Ramos (cell line): Measurements from ENCODE around the gene SNCG.
"Not testable (repeated sequence)": the region's sequence is repeated elsewhere in the genome, so short reads cannot be mapped to it uniquely, and the experiment has no call there.

ENCODE experiments used
- in situ Hi-C: fragments of 300-500 bp; cut with MboI; formaldehyde crosslinking; loops from one replicate; pipeline ENCODE4 v1.14.3; 2022; ENCODE audit warnings: low sequenced_read_pairs; ENCODE audit not compliant: unreplicated experiment

SNCG gene

DNA sequence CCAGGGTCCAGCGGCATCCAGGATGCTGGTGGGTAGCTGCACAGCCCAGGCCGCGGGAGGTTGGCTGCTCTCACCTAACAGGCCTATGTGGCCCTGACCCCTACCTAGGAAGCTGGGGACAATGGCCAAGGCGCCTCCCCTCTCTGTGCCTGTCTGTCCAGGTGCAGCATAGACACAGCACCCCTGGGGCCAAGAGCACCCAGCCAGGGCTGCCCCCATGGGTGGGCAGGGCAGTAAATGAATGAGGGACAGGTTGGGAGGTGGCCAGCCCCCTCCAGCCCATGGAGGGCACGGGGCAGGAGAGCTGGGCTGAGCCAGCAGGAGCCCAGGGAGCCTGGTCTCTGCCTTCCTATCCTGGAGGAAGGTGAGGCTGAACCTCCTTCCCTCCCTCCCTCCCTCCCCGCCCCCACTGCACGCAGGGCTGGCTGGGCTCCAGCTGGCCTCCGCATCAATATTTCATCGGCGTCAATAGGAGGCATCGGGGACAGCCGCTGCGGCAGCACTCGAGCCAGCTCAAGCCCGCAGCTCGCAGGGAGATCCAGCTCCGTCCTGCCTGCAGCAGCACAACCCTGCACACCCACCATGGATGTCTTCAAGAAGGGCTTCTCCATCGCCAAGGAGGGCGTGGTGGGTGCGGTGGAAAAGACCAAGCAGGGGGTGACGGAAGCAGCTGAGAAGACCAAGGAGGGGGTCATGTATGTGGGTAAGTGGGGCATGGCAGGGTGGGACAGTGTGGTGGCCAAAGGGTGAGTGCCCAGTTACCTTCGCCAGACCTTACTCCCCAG lies at the start of gene SNCG:
TSS of gene SNCG (plus strand) at position 484 of the 785 bp plus-strand sequence. CDS start at position 583, 99 bp downstream.
- in situ Hi-C loops, result no loop called here

DNA sequence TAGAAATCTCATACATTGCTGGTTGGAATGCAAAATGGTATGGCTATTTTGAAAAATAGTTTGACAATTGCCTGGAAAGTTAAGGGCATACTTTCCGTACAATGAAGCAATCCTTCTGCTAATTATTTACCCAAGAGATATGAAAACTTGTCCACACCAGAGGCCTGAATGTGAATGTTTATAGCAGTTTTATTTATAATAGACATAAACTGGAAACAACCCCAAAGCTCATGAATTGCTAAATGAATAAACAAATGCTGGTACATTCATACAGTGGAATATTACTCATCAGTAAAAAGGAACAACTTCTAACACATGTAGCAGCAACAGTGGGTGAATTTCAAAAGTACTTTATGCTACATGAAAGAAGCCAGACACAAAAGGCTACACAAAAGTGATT lies 43.7 kb upstream of the SNCG start:
- in situ Hi-C loops, result no loop called here

DNA sequence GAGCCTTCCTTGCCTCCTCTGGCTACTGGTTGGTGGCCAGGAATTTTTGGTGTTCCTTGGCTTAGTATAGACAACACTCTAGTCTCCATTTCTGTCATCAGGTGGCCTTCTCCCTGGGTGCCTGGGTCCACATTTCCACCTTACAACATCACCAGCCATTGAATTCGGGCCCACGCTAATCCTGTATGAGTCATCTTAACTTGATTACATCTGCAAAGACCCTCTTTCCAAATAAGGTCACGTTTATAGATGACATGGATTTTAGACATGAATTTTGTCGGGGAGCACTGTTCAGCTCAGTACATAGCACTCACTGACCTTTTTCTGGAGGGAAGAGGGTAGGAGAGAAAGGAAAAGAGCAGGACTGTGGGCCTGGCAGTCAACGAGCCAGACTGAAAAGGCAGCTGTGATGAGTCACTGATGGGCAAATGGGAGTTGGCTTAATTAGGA lies 40.4 kb upstream of the SNCG start:
- in situ Hi-C loops, result no loop called here

DNA sequence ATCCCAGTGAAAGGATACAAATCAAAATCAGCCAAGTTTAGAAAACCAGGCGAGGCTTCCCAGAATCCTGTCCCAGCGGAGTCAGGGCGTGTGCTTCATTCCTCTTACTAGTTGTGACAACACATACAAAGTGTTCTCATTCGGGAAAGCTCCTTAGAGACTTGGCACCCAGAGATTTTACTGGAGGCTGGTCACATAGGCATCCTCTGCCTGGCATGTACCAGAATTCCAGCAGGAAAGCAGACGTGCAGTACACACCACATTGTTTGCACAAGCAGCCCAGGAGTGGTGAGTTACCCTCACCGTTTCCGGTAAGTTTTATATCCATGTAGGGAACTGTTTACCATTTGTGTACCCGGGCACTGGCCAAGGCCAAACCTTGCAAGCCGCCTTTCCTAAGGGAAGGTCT lies 35.8 kb upstream of the SNCG start:
- in situ Hi-C loops, result no loop called here

DNA sequence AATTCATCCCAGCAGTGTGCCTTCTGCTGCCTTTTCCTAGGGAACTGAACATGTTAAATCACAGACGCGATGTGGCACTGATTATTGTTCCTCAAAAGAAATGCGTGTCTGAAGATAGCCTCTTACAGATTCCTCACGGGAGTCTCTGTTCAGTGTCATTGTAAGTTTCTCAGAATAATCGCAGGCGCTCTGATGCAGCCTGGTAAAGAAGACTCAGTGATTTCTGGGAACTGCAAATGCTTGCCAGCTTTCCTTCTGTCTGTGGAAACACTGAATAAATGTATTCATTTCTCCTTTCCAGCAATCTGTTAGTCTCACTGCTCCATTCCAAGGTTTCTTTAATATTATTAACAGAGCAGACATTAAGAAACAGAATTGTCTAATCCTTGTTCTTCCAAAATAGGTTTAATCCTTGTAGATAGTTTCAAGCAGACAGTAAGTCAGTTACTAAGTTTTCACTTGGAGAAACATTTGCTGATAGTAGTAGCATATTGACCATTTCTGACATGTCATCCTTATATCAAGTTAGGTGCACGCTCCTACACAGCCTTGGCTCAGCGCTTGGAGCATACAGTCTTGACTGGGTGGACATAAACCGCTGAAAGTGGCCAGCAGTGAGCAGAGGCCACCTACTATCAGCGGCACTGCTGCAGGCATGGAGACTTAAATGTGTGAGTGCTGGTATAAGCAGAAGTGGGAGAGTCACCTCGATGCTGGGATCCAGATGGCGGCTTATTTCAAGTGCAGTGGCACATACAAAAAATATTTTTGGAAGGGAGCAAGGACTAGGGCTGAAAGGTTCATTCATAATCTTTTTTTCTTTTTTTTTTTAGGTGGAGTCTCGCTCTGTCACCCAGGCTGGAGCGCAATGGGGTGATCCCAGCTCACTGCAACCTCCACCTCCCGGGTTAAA lies 28.7 kb upstream of the SNCG start:
- in situ Hi-C loops, result no loop called here

DNA sequence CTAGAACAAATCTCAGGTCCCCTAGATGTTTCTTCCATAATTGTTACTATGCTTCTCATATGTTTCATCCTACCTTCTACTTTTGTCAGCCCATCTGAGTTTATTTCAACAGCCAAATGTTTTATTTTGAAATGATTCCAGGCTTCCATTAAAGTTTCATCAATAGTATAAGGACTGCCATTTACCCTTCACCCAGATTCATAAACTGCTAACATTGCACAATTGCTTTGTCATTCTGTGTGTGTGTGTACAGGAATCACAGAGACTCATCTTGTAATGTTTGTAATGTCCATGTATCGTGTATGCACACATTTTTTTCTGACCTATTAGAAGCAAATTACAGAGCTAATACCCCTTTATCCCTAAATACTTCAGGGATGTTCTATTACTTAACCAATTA lies 26.5 kb upstream of the SNCG start:
- in situ Hi-C loops, result no loop called here

DNA sequence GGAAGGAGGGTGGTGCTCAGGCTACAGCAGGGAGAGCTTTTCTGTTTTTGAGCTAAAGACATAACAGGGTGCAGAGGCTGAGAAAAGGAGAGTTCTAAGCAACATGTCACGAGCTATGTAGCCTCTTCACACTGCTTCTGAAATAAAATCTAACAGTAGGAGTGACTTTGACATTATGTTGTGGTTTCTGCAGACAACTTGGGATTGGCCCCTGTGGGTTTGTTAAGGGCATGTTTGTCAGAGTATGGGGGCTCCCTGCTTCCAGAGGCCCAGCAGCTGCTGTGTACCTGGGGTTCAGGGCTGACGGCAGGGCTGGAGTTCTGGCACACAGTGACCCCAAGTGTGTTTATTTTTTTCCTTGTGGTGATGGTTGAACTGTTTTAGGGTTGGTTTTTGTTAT lies 25.7 kb upstream of the SNCG start:
- in situ Hi-C loops, result no loop called here

DNA sequence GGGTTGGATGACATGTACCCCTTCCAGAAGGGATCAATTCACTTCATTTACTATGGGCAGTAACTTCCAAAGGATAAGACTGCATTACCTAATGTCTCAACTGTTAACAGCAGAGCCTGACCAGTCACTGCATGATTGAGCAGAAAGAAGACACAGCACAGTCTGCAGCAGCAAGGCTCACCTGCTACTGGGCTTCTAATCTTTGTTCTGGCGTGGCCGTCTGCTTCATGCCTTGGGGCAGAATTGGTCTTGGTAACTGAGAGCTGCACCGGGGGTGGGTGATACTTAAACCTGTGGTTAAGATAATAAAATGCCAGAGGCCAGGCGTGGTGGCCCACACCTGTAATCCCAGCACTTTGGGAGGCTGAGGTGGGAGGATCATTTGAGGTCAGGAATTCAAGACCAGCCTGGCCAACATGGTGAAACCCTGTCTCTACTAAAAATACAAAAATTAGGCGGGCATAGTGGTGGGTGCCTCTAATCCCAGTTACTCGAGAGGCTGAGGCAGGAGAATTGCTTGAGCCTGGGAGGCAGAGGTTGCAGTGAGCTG lies 24.2 kb upstream of the SNCG start:
- in situ Hi-C loops, result not testable (repeated sequence)

DNA sequence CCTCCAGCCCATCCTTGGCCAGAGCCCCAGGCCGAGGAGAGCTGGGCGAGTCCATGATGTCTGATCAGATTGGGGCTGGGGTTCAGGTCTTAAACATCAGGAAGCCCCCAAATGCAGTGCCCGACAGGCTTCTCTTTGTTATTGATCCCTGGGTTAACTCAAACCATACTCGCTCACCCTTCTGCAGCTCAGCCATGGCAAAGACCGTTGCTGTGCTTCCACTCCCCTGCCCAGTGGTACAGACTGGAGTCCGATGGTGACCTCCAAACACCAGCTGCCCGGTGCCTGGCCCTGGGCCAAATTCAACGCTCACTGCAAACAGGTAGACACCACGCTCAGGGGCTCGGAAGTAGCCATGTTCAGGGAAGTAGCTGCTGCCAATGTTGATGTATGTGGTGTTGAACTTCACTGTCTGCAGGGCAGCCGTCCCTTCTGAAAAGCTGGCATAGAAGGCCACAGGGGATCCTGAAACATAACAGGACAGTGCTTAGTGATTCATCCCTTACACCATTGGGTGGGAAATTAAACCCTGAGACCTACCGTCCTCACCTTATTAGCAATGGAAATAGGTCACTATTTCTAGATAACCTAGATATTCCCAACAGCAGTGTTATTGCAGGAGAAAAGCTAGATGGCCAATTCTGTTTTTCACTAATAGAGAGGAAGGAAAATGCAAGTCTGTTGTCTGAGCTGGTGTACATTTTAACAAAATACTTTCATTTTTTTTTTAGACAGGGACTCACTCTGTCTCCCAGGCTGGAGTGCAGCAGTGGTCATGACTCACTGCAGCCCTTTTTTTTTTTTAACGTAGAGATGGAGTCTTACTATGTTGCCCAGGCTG lies 21.5 kb upstream of the SNCG start:
- in situ Hi-C loops, result no loop called here

DNA sequence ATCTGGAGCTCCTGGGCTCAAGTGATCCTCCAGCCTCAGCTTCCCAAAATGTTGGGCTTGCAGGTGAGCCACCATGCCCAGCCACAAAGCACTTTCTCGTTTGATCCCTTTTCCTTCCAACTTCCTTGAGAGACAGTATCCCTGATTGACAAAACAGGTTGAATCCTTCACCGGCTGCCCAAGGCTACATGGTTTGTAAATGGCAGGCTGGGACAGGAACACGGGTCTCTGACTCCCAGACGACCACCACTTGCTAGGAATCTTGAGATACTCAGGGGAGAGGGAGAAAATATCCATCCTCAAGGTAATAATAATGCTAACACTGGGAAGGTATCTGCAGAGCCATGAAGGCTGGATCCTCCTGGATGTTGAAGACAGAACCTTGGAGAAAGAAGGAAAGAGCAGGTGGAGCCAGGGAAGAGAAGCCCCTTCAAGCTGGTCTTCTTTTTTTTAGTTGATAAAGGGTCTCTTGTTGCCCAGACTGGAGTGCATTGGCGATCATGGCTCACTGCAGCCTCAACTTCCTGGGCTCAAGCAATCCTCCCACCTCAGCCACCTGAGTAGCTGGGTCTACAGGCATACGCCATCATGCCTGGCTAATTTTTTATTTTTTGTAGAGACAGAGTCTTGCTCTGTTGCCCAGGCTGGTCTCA lies 20.8 kb upstream of the SNCG start:
- in situ Hi-C loops, result no loop called here

DNA sequence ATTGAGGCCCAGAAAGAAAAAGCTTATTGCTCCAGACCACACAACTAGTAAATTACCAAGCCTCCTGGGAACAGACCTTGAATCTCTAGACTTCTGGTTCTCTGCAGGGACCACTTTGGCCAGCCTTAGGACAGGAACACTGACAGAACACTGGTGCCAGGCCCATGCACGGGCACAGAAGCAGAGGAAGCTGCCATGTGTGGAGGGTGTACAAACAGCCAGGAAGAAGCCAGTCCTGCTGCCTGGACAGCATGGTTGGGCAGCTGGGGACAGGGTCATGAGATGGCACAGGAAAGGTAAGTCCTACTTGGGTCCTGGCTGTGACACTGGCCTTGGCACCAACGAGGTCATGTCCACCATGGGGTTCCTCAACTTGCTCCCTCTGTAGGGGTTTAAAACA lies 20.1 kb upstream of the SNCG start:
- in situ Hi-C loops, result no loop called here

DNA sequence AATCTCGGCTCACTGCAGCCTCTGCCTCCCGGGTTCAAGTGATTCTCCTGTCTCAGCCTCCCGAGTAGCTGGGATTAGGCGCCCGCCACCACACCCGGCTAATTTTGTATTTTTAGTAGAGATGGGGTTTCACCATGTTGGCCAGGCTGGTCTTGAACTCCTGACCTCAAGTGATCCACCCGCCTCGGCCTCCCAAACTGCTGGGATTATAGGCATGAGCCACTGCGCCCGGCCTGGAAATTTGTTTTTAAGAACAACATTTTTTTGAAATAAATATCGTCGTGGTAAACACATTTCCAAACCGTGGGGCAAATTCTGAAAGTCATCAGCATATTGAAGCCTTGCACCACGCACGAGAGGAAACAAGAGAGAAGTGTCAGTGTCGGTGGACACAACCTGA lies 18.3 kb upstream of the SNCG start:
- in situ Hi-C loops, result not testable (repeated sequence)

DNA sequence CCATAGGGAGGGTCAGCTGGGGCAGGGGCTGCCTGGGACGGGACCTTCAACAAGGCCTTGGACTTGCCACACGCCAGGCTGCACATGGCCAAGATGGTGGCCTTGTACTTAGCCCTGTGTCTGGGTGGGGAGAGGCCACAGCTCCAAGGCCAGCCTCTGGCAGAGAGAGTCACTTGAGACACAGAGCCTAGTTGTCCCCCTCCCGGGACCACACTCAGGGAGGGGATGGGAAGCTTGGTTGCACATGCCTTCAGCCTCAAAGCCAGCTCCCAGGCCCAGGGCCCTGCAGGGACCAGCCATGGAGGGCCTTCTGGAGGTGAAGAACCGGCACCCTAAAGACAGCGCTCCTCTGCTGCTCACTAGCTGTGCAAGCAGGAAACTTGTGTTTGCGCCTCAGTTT lies 17.7 kb upstream of the SNCG start:
- in situ Hi-C loops, result no loop called here

DNA sequence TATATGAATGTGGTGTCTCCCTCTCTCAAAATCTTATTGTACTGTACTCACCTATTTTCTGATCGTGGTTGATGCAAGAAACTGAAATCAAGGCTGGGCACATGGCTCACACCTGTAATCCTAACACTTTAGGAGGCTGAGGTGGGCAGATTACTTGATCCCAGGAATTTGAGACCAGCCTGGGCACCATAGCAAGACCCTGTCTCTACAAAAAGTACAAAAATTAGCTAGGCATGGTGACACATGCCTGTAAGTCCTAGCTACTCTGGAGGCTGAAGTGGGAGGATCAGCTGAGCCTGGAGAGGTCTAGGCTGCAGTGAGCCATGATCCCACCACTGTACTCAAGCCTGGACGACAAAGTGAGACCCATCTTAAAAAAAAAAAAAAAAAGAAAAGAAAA lies 17.0 kb upstream of the SNCG start:
- in situ Hi-C loops, result no loop called here

DNA sequence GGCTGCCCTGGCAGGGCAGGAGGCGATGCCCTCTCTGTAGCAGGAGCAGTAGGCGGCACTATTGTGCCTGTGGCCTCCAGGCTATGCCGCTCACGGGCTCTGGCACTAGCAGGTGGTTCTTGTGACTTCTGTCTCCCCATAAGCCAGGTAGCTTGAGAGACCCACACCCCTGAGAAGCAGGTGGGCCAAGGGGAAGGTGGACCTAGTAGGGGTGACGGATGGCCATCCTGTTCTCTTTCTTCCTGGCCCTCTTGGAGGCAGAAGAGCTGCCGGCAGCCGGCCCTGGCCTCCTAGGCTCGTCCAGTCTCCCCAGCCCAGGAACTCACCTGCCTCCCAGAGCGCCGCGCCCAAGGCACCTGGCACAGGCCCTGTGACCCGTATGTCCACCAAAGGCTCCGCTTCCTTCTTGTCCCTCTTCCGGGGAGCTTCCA lies 16.4 kb upstream of the SNCG start:
- in situ Hi-C loops, result no loop called here

DNA sequence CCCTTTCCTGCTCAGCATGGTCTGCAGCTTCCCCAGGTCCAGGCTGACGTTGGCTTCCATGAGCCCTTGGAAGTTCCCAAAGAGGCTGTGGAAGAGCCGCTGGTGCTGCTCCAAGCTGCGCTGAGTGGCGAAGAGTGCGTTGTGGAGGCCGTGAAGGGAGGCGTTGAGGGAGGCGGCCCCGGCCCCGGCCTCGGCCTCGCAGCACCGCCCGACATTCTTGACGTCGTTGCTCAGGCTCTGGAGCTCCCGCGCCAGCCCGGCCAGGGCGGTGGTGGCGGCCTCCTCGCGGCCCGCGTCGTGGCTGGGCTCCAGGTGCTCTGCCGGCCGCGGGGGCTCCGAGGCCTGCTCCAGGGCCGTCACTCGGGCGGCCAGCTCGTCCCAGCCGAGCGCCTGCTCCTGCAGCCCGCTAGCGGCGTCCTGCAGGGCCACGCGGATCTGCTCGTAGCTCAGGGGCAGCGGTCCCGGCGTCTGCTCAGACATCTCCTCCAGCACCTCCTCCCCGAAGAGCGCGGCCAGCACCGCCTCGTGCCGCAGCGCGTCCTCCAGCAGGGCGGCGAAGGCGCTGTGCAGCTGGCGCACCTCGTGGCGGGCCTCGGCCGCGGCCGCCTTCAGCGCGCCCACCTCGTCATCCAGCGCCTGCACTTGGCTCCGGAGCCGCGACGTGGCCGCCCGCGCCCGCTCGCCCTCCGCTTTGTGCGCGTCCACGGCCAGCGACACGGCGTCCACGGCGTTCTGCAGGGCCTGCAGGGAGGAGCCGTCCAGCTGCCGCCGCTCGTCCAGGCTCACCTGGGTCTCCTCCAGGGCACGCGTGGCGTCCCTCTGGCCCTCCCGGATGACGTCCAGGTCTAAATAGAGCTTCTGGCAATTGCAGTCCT lies 15.7 kb upstream of the SNCG start:
- in situ Hi-C loops, result no loop called here

DNA sequence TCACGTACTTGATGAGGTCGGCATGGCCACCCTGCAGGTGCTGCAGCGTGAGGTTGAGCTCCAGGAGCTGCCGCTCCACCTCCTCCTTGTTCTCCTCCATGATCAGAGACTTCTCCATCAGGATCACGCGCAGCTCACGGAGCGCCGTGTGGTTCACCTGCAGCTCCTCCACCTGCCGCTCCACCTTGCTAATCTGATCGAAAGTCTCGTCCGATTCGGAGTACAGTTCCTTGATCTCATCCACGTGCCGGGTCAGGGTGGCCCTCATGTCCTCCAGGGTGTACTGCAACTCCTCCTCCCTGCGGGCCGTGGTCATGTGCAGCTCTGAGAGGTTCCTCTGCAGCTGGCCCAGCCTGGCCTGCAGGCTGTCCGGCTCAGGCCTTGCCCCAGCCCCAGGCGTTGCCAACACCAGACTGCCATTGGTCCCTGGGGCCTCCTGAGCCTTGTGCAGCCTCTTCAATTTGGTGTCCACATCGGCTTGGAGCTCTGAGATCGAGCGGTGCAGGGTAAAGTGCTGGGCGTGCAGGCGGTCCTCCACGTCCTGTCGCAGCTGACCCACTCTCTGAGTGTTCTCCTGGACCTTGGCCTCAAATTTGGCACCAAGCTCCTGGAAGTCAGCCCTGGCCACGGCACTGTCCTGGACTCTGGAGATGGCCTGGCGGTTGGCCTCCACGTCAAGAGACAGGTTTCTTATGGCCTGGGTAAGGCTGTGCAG lies 14.9 kb upstream of the SNCG start:
- in situ Hi-C loops, result no loop called here

DNA sequence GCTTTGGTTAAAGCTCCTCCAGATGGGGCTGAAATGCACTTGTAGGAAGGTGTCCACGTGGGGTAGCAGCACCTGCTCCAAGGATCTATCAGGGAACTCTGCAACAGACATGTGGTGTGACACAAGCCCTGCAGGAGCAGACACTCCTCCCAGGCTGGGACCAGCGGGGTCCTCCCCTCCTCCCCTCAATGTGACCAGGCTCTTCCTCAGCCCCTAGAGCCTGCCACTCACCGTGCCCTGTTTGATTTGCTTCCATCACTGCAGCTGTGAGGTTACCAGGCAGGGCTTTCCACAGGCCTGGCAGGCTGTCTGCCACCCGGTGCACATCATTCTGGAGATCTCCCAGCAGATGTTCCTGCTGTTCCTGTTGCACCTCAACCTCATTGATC lies 14.4 kb upstream of the SNCG start:
- in situ Hi-C loops, result no loop called here
